DOHH2 (cell line): ENCODE data around the gene KLHL2.

Experiments used
- CTCF ChIP-seq: fragments of 200-600 bp; sonication (generic); IDR thresholded peaks from one replicate; pipeline ENCODE4 v1.5.1; 2014; ENCODE audit warnings: antibody characterized with exemption, mild to moderate bottlenecking, low read depth, low read length; ENCODE audit not compliant: poor library complexity, severe bottlenecking
- EZH2phosphoT487 ChIP-seq: fragments of 200-600 bp; sonication (generic); IDR thresholded peaks from 2 replicates; pipeline ENCODE4 v1.6.1; 2017; ENCODE audit warnings: borderline replicate concordance, mild to moderate bottlenecking, antibody characterized with exemption, low read length, moderate library complexity, mixed read lengths

GRCh38 chr4:165288226-165288625 is 80.9 kb downstream of the KLHL2 start:
- no peak for TF ChIP-seq CTCF
- no peak for TF ChIP-seq EZH2phosphoT487
